Left kidney (tissue), 8 donors: ENCODE data around the gene SNX13. TPM values are rescaled to one million over a fixed set of nuclear protein-coding genes. Genes with fewer than 3 reads are reported as not detected.
A peak's percentile ranks its signal among the peaks of the same experiment; 100 is the strongest.

Experiments
- DNase-seq: peaks from one replicate; pipeline ENCODE4 v3.0.0-alpha.2; 2013
- long read RNA-seq, 8 donors: transcript quantifications; one replicate each; lab custom pipeline, GENCODE V29; 2026
- polyA plus RNA-seq: library from polyadenylated mRNA; unstranded; fragments of 120-200 nt; gene quantifications from one replicate; pipeline ENCODE4 v1.2.1, GENCODE V29; 2013; ENCODE audit not compliant: insufficient read length

The SNX13 gene, protein sequence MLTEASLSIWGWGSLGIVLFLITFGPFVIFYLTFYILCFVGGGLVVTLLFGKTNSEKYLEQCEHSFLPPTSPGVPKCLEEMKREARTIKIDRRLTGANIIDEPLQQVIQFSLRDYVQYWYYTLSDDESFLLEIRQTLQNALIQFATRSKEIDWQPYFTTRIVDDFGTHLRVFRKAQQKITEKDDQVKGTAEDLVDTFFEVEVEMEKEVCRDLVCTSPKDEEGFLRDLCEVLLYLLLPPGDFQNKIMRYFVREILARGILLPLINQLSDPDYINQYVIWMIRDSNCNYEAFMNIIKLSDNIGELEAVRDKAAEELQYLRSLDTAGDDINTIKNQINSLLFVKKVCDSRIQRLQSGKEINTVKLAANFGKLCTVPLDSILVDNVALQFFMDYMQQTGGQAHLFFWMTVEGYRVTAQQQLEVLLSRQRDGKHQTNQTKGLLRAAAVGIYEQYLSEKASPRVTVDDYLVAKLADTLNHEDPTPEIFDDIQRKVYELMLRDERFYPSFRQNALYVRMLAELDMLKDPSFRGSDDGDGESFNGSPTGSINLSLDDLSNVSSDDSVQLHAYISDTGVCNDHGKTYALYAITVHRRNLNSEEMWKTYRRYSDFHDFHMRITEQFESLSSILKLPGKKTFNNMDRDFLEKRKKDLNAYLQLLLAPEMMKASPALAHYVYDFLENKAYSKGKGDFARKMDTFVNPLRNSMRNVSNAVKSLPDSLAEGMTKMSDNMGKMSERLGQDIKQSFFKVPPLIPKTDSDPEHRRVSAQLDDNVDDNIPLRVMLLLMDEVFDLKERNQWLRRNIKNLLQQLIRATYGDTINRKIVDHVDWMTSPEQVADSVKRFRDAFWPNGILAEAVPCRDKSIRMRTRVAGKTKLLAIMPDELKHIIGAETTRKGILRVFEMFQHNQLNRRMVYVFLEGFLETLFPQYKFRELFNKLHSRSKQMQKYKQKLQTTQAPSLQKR
- polyA plus RNA-seq: 50.2 TPM
- long read RNA-seq, donor 1, full-length matches to known transcripts: 10 of 15 reads
- long read RNA-seq, donor 1, partial matches to known transcripts: 5 of 15 reads
- long read RNA-seq, donor 1, other reads (novel, unspliced or antisense): 0 of 15 reads
- long read RNA-seq, donor 2, full-length matches to known transcripts: 7 of 7 reads
- long read RNA-seq, donor 2, partial matches to known transcripts: 0 of 7 reads
- long read RNA-seq, donor 2, other reads (novel, unspliced or antisense): 0 of 7 reads
- long read RNA-seq, donor 3, full-length matches to known transcripts: 8 of 16 reads
- long read RNA-seq, donor 3, partial matches to known transcripts: 8 of 16 reads
- long read RNA-seq, donor 3, other reads (novel, unspliced or antisense): 0 of 16 reads
- long read RNA-seq, donor 4: 0 reads
- long read RNA-seq, donor 5, full-length matches to known transcripts: 4 of 9 reads
- long read RNA-seq, donor 5, partial matches to known transcripts: 5 of 9 reads
- long read RNA-seq, donor 5, other reads (novel, unspliced or antisense): 0 of 9 reads
- long read RNA-seq, donor 6, full-length matches to known transcripts: 5 of 11 reads
- long read RNA-seq, donor 6, partial matches to known transcripts: 6 of 11 reads
- long read RNA-seq, donor 6, other reads (novel, unspliced or antisense): 0 of 11 reads
- long read RNA-seq, donor 7, full-length matches to known transcripts: 5 of 12 reads
- long read RNA-seq, donor 7, partial matches to known transcripts: 7 of 12 reads
- long read RNA-seq, donor 7, other reads (novel, unspliced or antisense): 0 of 12 reads
- long read RNA-seq, donor 8, full-length matches to known transcripts: 1 of 1 reads
- long read RNA-seq, donor 8, partial matches to known transcripts: 0 of 1 reads
- long read RNA-seq, donor 8, other reads (novel, unspliced or antisense): 0 of 1 reads

DNA sequence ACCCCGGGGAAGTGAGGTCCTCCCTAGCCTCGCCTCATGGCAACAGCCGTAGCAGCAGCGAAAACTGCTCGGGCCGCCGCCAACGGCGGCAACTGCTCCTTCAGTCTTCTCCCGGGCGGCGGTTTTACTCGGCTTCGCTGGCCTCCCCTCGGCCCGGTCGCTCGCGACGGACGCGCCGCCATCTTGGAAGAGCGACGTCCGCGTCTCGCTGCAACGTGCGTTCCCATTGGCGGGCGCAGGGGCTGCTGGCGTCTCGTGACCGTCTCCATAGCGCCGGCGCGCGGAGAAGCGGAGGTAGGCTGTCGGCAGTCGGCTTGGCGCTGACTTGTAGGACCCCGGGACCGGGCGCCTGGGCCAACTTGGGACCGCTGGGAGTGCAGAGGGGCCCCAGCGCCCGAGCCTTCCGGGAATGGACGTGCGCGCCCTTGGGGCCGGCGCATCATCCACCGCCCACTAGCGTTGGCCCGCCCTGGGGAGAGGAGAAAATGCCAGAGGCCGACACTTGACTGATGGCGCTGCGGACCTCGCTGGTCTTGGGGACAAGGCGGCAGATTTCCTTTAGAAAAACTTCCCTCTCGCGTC is at the start of gene SNX13:
Gene SNX13 (minus strand): TSS at position 193 of the 582 bp plus-strand sequence. CDS start 199 bp downstream, outside the sequence.
- peak; percentile 92 for DNase-seq

DNA sequence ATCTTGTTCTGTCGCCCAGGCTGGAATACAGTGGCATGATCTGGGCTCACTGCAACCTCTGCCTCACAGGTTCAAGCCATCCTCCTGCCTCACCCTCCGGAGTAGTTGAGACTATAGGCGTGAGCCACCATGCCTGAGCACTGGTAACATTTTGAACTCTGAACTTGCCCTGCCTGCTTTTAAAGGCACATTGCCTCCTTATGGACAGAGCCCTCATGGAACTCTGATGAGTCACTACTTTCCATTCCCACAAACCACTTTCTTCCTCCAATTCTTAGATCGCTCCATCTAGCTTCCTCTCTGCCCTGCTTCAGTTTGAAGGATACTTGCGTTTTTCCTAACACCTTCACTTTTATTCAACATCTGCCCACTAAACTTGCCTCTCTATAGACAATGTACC is 49.3 kb upstream of the SNX13 start:
- no peak for DNase-seq

DNA sequence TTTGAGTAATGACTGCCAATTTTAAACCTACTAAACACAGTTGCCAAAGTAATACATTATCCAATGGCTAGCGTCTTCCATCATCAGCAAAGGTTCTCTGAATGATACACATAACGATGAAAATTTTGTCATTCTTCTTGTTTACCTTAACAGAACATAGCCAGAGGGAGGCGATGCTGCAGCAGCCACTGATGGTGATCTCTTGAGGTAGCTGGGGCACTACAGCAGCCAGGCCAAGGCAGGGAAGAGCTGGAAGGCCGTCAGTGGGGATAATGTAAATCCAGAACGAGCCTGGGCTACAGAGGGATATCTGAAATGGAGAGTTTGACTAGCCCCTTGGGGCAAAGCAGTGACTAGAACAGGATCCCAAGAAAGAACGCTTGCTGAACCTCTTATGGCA is 48.6 kb upstream of the SNX13 start:
- no peak for DNase-seq

DNA sequence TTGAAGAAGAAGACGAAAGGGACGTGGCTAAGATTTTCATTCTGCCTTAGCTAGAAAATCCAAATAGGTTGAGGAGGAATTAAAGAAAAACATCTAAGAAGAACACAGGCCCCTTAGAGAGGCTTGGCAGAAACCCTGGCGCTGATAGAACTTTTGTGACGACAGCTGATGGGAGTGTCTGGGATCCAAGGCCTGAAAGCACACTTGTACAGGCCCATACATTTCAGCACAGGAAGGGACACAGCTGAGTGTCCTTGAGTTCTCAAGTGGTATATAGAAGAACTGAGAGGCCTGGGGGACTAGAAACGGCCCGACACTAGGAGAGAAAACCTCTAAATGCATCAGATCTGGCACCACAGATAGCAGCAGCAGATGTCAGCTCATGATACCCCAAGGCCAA is 47.8 kb upstream of the SNX13 start:
- no peak for DNase-seq

DNA sequence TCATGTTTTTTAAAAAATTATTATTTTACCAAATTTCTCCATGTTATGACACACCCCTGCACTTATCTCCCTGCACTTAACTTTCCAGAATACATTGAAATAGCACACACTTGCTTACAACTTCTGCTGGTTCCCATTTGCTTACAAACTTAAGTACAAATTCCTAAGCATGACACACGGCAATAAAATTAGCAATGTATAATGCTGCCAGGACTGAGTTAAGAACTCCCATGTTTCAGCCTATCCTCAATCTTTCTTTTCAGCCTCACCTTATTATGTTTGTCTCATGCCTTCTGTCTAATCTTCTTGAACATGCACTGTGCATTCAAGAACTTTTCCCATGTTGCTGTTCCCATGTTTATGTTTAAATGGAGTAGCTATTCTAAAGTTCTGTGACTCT is 46.6 kb upstream of the SNX13 start:
- DNase-seq: no peak

DNA sequence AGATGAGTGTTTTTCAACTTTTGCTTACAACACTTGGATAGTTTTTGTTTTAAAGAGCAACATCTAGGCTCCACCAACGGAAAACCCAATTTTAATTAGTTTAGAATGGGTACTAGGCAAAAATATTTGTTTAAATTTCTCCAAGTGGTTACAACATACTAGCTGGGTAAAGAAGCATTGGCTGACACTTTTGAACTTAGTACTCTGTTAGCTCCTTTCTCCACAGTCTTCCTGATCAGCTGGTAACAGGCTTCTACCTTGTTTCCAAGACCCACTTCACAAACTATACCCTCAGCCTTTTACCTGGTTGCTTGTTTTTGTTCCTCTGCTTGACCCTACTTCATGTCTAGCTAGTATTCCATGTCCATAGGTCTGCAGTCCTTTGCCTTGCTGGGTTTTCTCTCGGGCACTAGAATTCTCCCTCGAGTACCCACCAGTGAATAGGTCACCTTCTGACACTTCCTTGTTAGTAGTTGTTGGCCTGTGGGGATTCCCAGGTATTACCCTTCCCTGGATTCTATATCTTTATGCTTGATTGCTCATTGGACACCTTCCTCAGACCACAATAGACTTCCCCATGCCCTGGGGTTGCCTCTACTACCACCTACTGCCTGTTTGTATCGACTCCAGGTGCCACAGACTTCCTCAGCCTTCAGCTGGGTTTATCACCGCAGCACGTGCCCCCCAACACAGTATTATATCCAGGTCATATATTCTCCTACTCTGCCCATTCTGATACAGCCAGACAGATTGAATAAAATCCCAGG is 45.4 kb upstream of the SNX13 start:
- no peak for DNase-seq

DNA sequence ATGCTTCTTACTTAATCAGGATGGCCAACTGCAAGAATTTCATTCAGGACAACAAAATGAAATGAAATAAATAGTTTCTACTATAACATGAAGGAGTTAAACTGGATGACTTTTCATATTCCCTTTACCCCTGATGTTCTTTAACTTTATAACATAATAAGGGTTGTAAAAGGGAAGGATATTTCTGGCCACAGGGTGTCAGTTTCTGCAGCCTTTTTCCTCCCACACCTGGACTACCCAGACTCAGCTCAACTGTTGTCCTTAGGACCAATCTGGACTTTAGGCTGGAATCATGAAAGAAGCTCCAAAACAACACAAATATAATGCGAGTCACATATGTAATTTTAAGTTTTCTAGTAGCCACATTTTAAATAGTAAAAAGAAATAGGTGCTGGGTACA is 44.0 kb upstream of the SNX13 start:
- no peak for DNase-seq

DNA sequence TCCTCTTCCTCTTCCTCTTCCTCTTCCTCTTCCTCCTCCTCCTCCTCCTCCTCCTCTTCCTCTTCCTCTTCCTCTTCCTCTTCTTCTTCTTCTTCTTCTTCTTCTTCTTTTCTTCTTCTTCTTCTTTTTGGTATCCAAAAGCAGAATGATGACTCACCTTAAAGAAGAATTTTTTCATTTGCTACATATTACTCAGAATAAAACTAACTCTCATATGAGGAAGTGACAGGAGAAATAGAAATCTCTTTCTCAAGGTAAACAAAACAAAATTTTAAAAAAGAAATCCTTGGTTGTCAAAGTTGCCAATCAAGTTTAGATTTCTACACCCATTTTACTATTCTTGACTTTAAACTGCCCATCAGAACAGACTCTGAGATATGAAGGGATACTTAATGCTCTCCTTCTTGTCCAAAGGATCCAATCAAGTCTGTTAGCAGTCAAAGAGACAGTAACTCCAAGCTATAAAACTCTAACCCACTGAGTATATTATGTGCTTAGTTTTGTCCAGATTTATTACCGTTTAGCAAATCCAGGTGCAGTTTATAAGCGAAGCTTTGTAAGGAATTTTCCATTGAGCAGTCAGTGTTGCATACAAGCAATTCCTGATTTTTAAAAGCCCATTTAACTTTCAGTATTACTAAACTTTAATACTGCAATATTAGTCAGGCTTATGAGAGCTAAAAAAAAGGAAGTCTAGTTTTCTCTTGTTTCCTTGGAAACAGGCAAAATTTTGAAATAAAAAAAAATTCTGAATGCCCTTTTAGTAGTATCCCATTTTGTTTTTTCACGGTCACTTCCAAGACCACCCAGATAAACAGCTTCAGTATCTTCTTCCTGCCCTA is 43.1 kb upstream of the SNX13 start:
- DNase-seq: no peak

DNA sequence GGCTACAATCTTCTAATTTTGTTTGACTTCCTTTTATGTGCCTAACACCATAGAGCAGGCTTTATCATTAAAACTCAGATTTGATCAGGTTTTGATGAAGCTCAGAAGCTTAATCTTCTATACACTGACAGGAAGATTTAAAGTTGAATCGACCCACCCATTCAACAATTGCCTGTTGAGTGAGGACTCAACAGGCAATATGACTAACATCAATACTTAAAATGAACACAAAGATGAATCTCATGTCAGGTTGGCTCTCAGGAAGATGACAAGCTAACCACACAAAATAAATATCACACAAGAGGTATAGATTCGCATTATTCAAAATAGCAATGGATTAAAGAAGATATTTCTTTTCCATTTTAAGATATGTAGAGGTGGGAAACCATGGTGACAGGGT is 36.7 kb upstream of the SNX13 start:
- no peak for DNase-seq

DNA sequence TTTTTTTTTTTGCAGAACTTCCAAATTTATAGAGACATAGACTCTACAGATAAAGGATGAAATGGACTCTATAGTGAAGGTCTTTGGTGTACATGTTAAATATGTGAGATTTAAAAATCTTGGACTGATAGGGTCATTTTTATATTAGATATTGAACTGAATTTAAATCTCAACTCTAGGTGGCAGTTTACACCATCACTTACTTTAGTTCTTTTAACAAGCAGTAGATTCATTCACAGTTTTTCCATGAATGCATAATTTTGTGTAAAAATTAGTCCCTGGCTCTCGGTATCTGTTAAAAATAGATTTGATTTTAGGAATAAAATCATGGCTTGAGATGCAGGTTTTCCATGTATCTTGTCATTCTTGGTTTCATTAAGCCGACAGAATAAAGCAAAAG is 31.1 kb upstream of the SNX13 start:
- no peak for DNase-seq

DNA sequence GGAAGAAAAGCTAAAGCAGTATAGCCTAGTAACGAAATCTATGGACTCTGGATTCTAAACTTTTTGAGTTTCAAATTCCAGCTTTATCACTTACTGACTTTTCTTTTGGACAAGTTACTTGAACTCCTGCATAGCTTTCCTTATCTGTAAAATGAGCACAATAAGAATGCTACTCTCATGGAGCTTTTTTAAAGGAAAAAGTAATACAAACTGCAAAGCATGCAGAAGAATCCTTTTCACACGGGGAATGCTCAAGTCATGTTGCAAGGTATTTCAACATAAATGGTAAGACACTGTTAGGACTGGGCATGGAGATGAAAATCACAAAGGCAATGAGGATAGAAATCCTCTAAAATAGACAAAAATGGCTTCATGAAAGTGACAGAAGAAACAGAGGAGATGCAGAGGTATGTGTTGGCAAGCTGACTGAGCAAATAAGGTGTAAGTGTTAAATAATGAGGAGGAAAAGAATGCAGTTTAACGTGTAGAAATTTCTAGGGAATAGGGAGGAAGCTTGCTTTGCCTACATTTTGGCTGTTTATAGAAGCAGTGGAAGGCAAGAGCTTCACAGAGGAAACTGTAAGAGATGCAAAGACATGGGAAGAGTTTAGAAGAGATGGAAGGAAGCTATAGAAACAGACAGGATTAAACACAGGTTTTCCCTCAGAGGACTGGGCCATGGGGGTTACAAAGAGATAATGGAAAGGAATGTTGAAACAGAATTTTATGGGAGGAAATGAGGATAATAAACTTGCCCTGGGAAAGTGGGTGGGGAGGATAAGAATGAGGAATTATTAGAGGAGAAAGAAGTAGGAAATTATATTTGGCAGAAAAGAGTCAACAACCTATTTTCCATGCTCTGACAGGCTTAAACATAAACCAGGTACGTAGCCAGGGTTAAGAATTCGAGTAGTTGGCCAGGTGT is 28.8 kb upstream of the SNX13 start:
- no peak for DNase-seq

DNA sequence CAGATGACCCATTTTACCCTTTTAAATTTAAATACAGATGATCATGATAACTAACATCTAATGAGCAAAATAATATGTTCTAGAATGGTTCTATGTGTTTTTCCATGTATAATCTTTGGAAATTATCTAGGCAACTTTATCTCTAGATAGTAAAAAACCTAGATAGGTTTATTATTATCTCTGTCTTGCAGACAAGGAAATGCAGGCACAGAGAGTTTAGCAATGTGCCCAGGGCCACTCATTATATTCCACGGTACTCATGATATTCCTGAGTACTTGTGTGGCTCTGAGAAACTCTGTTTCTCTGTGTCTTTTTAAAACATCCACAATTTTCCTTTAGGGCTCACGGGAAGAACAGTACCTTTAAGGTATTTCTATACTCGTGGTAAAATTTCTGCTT is 26.4 kb upstream of the SNX13 start:
- no peak for DNase-seq

DNA sequence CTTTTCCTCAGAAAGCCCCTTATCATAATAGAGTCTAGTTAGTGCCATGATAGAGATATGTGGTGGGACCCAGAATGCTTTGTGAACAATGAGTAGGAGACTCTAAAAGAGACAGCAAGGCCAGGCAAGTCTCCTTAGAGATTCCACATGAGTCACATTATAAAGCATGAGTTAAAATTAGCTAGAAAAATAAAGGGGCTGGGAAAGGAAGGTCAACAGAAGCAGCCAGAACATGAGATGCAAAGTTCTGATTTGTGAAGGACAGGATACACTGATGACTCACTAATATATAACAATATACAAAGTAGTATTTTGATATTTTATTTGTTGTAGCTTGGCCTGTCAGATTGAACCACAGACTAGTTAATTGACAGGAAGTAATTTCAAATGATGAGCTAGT is 25.3 kb upstream of the SNX13 start:
- no peak for DNase-seq

DNA sequence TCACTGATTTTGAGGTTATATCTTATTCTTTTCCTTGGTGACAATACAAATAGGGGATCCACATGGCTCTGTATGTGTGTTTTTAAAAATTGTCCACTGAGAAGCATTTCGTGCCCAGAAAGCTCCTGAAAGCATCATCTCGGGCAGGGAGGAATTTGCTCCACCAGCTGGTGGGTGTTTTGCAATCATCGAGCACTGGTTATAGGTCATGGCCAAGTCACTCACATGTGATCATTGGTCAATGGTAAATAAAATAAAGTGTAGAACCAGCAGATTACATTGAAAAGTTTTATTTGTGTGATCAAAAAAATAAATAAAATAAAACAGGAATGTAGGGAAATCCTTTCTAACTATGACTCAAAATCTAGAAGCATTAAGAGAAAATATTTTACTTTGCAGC is 23.0 kb upstream of the SNX13 start:
- no peak for DNase-seq

DNA sequence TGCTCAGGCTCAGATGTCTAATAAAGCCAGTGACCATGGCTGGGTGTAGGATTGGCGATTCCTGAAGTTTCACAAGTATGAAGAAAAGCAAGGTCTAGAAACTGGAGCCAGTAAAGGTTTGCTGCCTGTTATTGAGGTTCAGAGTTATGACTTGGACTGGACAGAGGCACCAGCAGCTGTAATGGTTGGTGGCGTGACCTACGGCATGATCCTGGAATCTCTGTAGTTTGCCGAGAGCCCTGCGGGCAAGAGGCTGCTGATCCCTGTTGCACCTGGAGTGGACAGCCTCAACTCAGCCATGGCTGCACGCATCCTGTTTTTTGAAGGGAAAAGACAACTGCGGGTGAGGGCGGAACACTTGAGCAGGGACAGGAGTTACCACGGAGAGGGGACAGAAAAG is 22.4 kb upstream of the SNX13 start:
- DNase-seq: no peak

DNA sequence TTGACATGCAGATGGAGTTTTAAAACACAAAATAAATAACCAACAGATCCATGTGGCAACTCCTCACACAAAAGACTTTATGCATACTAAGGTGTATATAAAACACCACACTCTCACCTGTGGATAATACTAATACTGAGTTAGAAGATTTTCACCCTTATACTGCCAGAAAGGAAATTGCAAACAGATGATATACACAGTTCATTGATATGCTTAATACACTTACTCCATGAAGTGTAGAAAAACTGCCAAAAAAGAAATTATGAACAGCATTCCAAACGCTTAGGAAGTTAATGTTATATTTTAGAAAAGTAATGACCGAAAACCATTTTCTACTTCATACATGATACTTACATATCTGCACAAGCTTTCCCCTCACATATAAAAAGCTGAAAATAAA is 17.6 kb upstream of the SNX13 start:
- DNase-seq: no peak

DNA sequence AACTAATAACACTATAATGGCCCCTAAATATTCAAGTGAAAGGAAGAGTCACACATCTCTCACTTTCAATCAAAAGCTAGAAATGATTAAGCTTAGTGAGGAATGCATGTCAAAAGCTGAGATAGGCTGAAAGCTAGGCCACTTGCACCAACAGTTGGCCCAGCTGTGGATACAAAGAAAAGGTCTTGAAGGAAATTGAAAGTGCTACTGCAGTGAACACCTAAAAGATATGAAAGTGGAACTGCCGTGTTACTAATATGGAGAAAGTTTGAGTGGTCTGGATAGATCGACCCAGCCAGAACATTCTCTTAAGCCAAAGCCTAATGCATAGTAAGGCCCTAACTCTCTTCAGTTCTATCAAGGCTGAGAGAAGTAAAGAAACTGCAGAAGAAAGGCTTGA is 12.1 kb upstream of the SNX13 start:
- no peak for DNase-seq

DNA sequence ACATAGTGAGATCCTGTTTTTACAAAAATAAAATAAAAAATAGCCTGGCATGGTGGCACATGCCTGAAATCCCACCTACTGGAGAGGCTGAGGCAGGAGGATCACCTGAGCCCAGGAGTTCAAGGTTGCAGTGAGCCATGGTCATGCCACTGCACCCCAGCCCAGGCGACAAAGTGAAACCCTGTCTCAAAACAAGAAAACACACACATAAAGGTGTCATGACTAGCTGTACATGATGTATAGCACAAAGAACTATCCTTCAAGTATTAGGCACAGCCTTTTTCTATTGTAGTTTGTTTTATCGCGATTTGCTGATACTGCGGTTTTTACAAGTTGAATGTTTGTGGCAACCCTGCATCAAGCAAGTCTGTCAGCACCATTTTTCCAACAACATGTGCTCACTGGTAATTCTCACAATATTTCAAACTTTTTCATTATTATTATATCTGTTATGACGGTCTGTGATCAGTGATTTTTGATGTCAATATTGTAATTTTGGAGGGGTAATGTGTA is 11.5 kb upstream of the SNX13 start:
- no peak for DNase-seq
